ENCODE results near the gene PELI1.
A peak's percentile ranks its signal among the peaks of the same experiment; 100 is the strongest.

The PELI1 gene

DNA sequence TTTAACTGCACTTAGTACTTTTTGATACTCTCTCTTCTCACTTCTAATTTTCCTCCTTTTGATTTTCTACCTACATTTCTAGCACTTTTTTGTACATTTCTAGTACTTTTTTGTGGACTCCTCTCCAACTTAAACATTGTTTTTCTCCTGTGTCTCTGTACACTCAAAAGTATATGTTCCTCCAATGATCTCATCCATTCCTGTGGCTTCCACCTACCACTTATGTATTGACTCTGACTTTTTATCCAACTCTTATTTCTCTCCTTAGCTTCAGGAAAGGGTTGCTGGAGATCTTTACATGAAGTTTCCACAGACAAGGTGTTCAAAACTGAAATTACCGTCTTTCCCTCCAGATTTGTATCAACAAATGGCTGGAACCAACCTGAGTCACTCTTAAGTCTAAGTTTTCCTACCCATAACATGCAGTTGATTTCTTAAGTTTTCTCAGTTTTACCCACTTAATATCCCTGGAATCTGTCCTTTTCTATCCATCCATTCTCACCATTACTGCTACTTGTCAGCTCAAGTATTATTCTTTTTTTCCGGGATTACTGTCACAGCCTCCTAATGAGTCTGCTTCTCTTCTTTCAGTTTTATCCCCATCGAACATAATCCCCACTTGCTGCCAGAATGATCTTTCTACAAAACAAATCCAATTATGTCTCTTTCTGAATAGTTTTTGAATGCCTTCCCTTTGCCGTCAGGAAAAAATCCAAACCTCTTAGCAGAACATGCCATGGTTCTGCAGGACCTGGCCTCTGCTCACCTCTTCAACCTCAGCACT lies 22.6 kb upstream of the PELI1 start:
- ATAC-seq (no peak), DNase-seq (no peak)

DNA sequence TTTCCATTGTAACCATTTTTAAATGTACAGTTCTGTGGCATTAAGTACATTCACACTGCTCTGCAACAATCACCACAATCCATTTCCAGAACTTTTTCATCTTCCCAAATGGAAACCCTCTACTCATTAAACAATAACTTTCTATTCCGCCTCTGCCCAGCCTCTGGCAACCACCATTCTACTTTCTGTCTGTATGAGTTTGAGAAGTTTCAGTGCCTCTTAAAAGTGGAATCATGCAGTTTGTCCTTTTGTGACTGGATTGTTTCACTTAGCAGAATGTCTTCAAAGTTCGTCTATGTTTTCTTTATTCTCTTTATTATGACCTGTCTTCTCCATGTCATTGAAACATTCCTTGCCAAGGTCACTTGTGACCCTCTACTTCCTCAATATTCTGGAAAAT lies 22.0 kb upstream of the PELI1 start:
- H3K9me3 Mint-ChIP-seq = no peaks in the 10 kb centered on the region
- H3K4me3 Mint-ChIP-seq = no peak overlapping the region
- ATAC-seq (no peak), DNase-seq (no peak)
- H3K27ac Mint-ChIP-seq = no peak overlapping the region
- no peaks in the 10 kb centered on the region for H3K27me3 Mint-ChIP-seq
- H3K4me1 Mint-ChIP-seq = no peaks in the 10 kb centered on the region

More for the DNA sequence above, 22.6 kb upstream of the PELI1 start:
- no peaks in the 10 kb centered on the region for H3K9me3 Mint-ChIP-seq
- H3K4me1 Mint-ChIP-seq = no peaks in the 10 kb centered on the region
- no peak overlapping the region for H3K27ac Mint-ChIP-seq
- H3K27me3 Mint-ChIP-seq = no peaks in the 10 kb centered on the region
- H3K4me3 Mint-ChIP-seq = no peak overlapping the region

DNA sequence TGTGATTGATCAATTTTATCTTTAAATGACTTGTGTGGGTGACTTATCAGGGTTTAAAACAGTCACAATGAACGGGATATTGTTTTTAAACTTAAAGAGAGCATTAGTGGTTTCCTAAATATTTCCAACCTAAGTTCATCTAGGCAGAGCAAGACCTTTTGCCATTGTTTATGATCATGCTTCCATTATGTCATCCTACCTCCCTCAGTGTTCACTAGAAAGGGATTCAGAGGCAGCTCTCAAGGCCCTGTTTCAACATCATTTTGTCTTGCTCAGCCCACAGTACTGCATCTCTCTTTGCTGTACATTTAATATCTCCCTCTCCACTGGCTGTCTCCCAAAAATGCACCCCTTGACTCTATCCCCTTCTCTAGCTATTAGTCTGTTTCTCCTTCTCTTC lies 21.5 kb upstream of the PELI1 start:
- no peak for DNase-seq

DNA sequence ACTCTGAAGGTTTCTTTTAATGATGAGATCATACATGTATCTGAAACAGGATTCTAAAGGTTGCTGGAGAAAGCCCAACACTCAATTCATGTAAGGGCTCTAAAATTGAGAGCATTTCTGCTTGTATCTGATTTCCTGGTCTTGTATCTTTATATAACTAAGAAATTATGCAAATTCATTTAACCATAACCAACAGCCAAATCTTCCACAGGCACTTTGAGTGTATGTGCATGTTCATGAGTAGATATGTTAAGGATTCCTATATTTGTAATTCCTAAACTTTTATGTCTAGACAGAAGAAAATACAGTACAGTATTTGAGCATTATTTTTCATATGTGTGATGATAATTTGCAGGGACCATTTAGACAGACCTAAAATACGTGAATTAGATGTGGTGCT lies 20.4 kb upstream of the PELI1 start:
- DNase-seq (no peak), ATAC-seq (no peak)
- Mint-ChIP-seq H3K9me3 (no peaks in the 10 kb centered on the region), H3K4me3 (no peak overlapping the region), H3K4me1 (no peaks in the 10 kb centered on the region), H3K27me3 (no peaks in the 10 kb centered on the region), H3K27ac (no peak overlapping the region)

More for the DNA sequence above, 21.5 kb upstream of the PELI1 start:
- no peaks in the 10 kb centered on the region for H3K27me3 Mint-ChIP-seq
- no peaks in the 10 kb centered on the region for H3K4me1 Mint-ChIP-seq
- no peak for ATAC-seq
- H3K9me3 Mint-ChIP-seq = no peaks in the 10 kb centered on the region
- no peak overlapping the region for H3K27ac Mint-ChIP-seq
- no peak overlapping the region for H3K4me3 Mint-ChIP-seq

DNA sequence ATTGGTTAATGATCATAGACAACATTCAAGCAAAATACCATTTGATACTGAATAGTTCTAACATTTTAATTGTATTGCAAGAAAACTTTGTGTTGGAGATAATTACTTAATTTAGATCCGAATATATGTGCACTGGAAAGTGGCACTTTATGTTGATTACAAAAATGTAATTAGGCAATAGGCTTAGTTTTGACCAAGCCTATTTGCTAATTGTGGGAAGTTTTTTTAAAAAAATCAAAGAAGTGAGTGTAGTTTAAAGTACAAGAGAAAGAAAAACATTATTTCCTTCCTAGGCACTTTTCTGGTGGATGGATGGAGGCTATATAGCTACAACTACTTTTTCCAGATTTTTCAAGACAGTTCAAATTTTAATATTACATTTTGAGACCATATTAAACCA lies 18.3 kb upstream of the PELI1 start:
- Mint-ChIP-seq H3K4me1 (no peaks in the 10 kb centered on the region), H3K9me3 (no peaks in the 10 kb centered on the region), H3K4me3 (no peak overlapping the region), H3K27me3 (no peaks in the 10 kb centered on the region), H3K27ac (no peak overlapping the region)
- no peak for DNase-seq
- no peak for ATAC-seq

DNA sequence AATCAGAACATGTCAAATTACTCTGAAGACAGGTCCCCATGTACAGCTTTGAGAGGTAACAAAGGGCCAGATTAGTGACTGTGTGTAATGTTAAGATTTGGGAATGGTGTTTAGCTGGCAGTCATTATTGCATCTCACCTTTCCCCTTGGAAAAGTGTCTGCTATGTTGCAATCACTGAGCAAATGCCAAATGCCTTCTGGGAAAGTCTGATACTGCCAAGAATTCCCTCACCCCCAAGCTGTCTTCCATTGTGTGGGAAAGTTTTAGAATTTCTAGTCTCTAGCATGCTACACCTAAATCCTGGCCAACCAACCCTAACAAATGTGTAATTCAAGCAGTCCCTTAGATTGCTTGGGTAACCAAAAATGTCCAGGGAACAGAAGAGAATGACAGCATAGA lies 13.6 kb upstream of the PELI1 start:
- H3K27ac Mint-ChIP-seq = no peak overlapping the region
- ATAC-seq = no peak
- H3K9me3 Mint-ChIP-seq = no peaks in the 10 kb centered on the region
- peaks cover 15% of the 10 kb centered on the region for H3K27me3 Mint-ChIP-seq
- DNase-seq = no peak
- no peak overlapping the region for H3K4me3 Mint-ChIP-seq
- H3K4me1 Mint-ChIP-seq = no peaks in the 10 kb centered on the region

DNA sequence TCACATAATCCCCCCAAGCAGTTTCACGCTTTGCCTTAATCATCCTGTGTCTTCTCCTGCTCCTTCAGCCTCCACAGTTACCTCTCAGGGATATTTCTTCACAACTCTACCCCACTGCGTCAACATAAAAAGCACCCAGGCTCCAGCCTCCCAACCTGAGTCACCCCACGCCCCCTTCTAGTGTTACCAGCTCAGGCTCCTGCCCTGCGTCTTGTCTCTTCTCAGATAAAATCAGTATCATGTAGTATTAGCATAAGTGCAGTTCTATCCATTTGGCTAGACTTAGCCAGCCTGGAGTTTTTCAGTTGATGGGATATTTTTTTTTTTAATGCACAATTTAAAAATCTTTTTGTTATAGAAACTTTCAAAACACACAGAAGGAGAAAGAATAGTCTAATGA lies 9.6 kb upstream of the PELI1 start:
- Mint-ChIP-seq H3K9me3 (no peaks in the 10 kb centered on the region), H3K4me1 (no peaks in the 10 kb centered on the region), H3K27ac (no peak overlapping the region), H3K4me3 (no peak overlapping the region), H3K27me3 (peaks cover 15% of the 10 kb centered on the region)
- ATAC-seq (no peak), DNase-seq (no peak)

DNA sequence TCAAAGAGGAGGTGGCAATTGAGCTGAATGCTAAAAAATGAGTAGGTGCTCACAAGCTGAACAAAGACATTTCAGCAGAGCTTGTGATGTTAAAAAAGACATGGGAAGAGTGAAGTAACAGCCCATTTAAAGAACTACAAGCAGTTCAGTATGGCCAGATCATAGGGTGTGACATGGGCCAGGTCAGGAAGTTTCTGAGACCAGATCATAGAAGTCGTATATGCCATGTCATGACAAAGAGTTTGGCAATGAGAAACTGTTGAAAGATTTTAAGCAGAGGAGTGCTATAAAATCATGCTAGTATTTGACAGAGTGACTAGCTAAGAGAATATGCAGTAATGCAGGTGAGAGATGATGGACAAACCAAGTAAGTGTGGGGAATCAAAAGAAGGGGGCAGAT lies 7.3 kb upstream of the PELI1 start:
- no peak overlapping the region for H3K27ac Mint-ChIP-seq
- no peak for DNase-seq
- H3K4me3 Mint-ChIP-seq = no peak overlapping the region
- ATAC-seq = no peak
- no peaks in the 10 kb centered on the region for H3K9me3 Mint-ChIP-seq
- peaks cover 15% of the 10 kb centered on the region for H3K27me3 Mint-ChIP-seq
- H3K4me1 Mint-ChIP-seq = no peaks in the 10 kb centered on the region

DNA sequence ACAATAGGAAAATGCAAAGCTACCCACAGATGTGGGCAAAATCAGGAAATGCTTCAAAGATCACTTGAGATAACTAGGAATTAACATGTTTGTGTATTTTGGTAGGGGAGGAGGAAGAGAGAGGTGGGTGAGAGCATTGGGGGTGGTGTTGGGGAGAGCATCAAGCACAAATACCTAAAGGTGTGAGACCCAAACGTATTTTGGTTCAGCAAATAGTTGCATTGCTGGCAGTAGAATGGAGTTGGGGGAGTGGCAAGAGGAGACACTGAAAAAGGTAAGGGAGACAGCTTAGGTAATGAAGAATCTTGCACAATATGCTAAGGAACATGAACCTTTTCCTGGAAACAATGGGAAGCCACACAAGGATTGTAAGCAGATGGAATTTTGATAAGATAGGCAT lies 1.5 kb upstream of the PELI1 start:
- Mint-ChIP-seq H3K9me3 (no peaks in the 10 kb centered on the region), H3K27me3 (no peaks in the 10 kb centered on the region), H3K4me1 (peaks cover 5% of the 10 kb centered on the region), H3K4me3 (no peak overlapping the region), H3K27ac (no peak overlapping the region)
- DNase-seq (no peak), ATAC-seq (no peak)

DNA sequence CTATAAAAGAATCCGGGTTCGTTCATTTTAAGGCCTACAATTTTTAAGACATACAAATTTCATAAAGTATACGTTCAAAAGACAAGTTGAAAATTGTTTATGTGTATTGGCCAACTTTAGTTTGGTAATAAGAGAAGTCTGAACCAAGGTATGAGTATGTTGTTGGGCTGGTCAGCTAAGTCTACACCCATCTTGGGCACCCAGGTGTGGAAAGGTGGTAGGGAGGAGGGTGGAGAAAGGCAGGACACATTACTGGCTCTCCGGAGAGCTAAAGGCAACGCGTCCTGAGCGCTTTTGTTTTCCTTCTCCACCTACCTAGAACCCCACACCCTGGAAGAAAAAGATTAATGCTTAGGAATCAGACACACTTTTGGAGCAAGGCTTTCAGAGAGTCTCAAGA lies 899 bp upstream of the PELI1 start:
- Mint-ChIP-seq H3K4me3 (no peak overlapping the region), H3K27ac (no peak overlapping the region), H3K4me1 (peaks cover 11% of the 10 kb centered on the region), H3K9me3 (no peaks in the 10 kb centered on the region), H3K27me3 (no peaks in the 10 kb centered on the region)
- DNase-seq (no peak), ATAC-seq (no peak)

DNA sequence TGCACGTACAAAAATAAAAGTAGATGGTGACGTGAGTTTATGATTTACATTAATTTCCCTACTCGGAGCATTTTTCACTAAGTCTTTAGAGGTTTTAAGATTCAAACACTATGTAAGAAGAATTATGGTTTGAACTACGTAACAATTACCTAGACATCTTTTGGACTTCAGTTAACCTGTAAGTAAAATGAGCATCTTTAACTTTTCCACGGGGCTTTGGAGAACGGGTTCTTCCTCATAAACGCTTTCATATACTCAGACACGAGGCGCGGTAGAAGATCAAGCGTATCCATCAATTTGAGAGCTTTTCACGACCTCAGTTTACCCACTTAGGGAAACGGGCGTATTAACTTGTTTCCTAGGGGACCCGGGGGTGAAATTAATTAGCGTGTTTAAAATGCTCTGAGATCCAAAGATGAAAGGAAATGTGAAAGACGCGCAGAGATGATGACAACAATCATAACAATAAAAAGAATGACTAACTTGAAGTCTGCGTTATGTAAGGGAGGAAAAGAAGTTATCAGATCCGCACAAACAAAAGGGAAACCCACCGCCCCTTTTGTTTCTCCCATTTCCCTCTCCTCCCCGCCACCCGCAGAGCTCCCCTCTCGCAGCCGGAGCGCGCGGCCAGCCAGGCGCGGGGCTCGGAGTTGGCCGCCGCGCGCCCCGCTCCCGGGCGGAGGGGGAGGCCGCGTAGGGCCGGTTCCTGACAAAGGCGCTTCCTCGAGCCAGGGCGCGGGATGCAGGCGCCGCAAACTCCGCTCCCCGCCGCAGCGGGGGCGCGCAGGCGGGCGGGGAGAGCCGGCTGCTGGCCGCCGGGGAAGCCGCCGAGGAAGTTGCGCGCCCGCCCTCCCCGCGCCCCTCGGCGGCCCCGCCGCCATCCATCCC lies 807 bp downstream of the PELI1 start:
- H3K4me1 Mint-ChIP-seq = peaks cover 25% of the 10 kb centered on the region
- H3K27ac Mint-ChIP-seq = peak overlapping the region; percentile 98 to 99
- H3K27me3 Mint-ChIP-seq = no peaks in the 10 kb centered on the region
- ATAC-seq (peak; percentile 38), DNase-seq (peak; percentile 52 to 57)
- H3K9me3 Mint-ChIP-seq = no peaks in the 10 kb centered on the region
- H3K4me3 Mint-ChIP-seq = peak overlapping the region; percentile 89 to 99

DNA sequence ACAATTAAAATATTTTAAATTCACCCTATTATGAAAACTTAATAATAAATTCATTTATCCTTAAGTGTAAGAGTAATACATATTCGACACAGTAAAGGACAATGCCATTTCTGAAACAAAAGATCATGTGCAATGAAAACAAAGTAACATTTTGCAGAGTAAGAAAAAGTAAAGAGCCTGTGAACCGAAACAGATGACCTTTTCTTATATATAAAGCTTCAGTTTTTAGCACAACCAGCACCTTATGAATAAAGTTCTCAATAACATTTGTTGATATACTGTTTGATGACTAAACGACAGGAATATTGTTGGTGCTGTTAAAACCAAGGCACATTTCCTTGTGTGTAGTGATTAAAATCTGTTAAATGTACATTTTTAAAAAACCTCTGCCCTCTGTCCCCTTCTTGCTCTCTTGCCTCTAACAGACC lies 1.5 kb downstream of the PELI1 start:
- DNase-seq (no peak), ATAC-seq (no peak)
- Mint-ChIP-seq H3K27ac (peak overlapping the region; percentile 98 to 99), H3K4me1 (peaks cover 32% of the 10 kb centered on the region), H3K9me3 (no peaks in the 10 kb centered on the region), H3K4me3 (peak overlapping the region; percentile 89 to 99), H3K27me3 (no peaks in the 10 kb centered on the region)

DNA sequence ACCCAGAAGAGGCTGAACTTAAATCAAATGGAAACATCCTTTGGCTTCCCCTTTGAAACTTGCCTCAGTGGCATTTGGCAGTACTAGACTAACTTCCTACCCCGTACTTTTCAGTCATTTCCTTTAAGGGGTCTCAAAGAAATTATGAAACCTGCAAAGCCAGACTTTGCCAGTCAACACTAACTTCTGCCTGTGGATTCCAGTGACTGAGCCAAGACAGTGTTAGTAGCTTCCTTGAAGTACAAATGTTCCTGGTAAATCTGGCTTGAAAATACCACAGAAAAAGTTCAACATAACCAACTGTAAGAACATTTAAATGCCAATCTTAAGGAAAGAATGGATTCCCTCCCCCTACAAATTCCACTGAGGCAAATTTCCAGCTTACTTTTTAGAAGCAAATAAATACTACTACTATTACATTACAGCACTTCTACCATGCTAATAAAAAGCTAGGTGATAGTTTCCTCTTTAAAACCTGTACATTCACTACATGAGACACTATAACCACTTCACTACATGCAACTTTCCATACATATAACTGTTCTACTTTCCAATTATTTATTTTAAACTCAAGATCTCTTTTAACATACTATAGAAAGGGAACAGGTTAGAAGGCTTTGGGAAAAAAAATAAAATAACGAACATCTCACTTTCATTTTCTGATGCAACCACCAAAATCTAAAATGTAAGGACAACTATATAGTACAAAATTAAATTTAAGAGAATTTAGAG lies 2.4 kb downstream of the PELI1 start:
- Mint-ChIP-seq H3K4me1 (peaks cover 41% of the 10 kb centered on the region), H3K4me3 (peak overlapping the region; percentile 85 to 99), H3K9me3 (no peaks in the 10 kb centered on the region), H3K27ac (peak overlapping the region; percentile 93 to 96), H3K27me3 (no peaks in the 10 kb centered on the region)
- DNase-seq (no peak), ATAC-seq (no peak)

DNA sequence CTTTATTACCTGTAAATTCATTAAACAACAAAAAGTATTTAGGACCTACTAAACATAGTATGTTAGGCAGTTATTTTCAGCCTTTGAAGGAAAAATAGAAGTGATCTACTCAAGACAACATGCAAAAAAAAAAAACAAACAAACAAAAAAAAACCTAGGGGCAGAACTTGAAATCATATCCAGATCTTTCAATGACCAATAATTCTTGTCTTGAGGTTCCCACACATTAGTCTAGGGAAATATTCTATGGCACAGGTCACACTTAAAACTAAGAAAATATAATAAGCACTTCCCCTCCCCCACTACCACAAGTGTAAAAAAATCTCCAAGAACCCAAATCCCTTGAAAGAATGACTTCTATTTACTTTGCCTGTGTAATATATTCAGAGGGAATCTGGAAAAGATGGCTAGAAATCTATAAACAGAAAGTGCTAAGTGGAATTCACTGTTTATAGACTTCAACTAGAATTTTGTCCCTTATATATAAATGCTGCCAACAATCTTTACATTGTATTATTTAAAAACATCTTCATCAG lies 3.5 kb downstream of the PELI1 start:
- peaks cover 52% of the 10 kb centered on the region for H3K4me1 Mint-ChIP-seq
- no peaks in the 10 kb centered on the region for H3K9me3 Mint-ChIP-seq
- H3K4me3 Mint-ChIP-seq = peak overlapping the region; percentile 60 to 71
- ATAC-seq (no peak), DNase-seq (no peak)
- no peak overlapping the region for H3K27ac Mint-ChIP-seq
- H3K27me3 Mint-ChIP-seq = no peaks in the 10 kb centered on the region

DNA sequence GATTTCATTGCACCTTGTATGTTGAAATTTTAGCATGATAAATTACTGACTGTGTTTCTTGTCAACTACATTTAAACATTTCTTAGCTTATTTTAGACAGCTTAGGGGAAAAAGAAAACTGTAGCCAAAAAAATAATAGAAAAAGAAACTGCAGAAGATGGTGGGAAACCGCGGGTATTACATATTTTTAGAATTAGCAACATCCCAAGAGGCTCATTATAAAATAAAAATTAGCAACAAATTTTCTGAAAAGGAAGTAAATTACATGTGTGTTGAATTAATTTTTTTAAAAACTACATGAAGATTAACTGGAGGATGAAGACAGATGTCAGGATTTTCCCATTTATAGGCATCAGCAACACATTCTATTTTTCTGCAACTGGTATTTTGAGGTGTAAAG lies 4.3 kb downstream of the PELI1 start:
- ATAC-seq (no peak), DNase-seq (no peak)
- Mint-ChIP-seq H3K27me3 (no peaks in the 10 kb centered on the region), H3K4me3 (no peak overlapping the region), H3K4me1 (peaks cover 60% of the 10 kb centered on the region), H3K9me3 (no peaks in the 10 kb centered on the region), H3K27ac (no peak overlapping the region)
